Measurements from ENCODE around the gene BIRC2. TPM values are rescaled to one million over a fixed set of nuclear protein-coding genes. Genes with fewer than 3 reads are reported as not detected.

Gene BIRC2
- total RNA-seq, 1 experiment from 2014 or later = 28.2 TPM

DNA sequence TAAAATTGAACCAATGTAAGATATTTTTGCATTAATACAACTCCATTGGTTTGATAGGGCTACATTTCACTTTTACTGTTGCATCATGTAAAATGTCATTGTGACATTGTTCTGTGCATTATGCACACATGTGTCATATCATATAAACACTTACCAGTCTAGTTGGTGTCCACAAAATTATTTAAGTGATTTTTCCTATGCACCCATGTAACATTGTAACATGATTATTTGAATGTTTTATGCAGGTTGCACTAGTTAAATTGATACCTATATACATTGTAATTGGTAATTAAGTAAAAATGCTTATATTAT, 39.3 kb upstream of the BIRC2 start:
- Histone ChIP-seq H3K79me2 (ENCODE audit: insufficient read depth, low read length) (no peaks in the 10 kb centered on the region), H3K4ac (ENCODE audit: low read depth, low read length) (no peak overlapping the region), H2BK15ac (ENCODE audit: low read depth, low read length) (no peak overlapping the region), H3K56ac (ENCODE audit: insufficient read length, low read depth, low read length) (no peak overlapping the region), H4K5ac (ENCODE audit: insufficient read length, low read depth, low read length) (no peak overlapping the region), H4K91ac (ENCODE audit: insufficient read length, low read depth, low read length) (no peak overlapping the region), H3K27ac (ENCODE audit: insufficient read length, low read depth, low read length) (no peak overlapping the region), H4K8ac (replicated peaks; ENCODE audit: insufficient read length, low read depth, low read length) (no peak overlapping the region), H4K20me1 (ENCODE audit: control insufficient read depth, insufficient read depth, insufficient read length) (no peaks in the 10 kb centered on the region), H3K9me3 (ENCODE audit: control insufficient read depth, low read depth, low read length) (peaks cover 2% of the 10 kb centered on the region), H2BK12ac (ENCODE audit: insufficient read length, low read depth, low read length) (no peak overlapping the region), H3K18ac (ENCODE audit: insufficient read length, low read depth, low read length) (no peak overlapping the region), H2BK120ac (ENCODE audit: low read depth, low read length, poor library complexity, severe bottlenecking) (no peak overlapping the region), H2AK5ac (ENCODE audit: insufficient read length, low read length) (no peak overlapping the region), H3K23ac (ENCODE audit: insufficient read length, low read depth, low read length) (no peak overlapping the region), H3T11ph (ENCODE audit: low read length) (no peak overlapping the region), H2BK5ac (ENCODE audit: insufficient read length, low read length) (no peak overlapping the region), H3K23me2 (ENCODE audit: insufficient read length, low read depth, low read length, poor library complexity, severe bottlenecking) (no peaks in the 10 kb centered on the region), H3K9ac (ENCODE audit: extremely low read depth, insufficient read length, low read length) (no peak overlapping the region), H2AFZ (ENCODE audit: low read length) (no peak overlapping the region), H3K27me3 (ENCODE audit: insufficient read depth, low read length) (no peaks in the 10 kb centered on the region), H3K79me1 (ENCODE audit: insufficient read depth, low read depth, low read length, poor library complexity, severe bottlenecking) (no peaks in the 10 kb centered on the region), H3K4me1 (ENCODE audit: insufficient read depth, low read length) (no peaks in the 10 kb centered on the region), H2BK20ac (ENCODE audit: low read depth, low read length, poor library complexity, severe bottlenecking) (no peak overlapping the region), H3K14ac (ENCODE audit: insufficient read depth, low read length) (no peak overlapping the region), H3K4me2 (ENCODE audit: insufficient read depth, insufficient read length, low read length) (no peak overlapping the region)
- no peak overlapping the region for H3K27ac Mint-ChIP-seq
- H3K4me3 Mint-ChIP-seq = no peak overlapping the region
- H3K27me3 Mint-ChIP-seq (ENCODE audit: low read depth) = no peaks in the 10 kb centered on the region
- peaks cover 4 to 6% of the 10 kb centered on the region in 2 experiments; a peak in 2 of 4 replicates for H3K4me1 Mint-ChIP-seq
- H3K9me3 Mint-ChIP-seq = peaks cover 10 to 11% of the 10 kb centered on the region in 2 experiments
- TF ChIP-seq, protein P1, sequence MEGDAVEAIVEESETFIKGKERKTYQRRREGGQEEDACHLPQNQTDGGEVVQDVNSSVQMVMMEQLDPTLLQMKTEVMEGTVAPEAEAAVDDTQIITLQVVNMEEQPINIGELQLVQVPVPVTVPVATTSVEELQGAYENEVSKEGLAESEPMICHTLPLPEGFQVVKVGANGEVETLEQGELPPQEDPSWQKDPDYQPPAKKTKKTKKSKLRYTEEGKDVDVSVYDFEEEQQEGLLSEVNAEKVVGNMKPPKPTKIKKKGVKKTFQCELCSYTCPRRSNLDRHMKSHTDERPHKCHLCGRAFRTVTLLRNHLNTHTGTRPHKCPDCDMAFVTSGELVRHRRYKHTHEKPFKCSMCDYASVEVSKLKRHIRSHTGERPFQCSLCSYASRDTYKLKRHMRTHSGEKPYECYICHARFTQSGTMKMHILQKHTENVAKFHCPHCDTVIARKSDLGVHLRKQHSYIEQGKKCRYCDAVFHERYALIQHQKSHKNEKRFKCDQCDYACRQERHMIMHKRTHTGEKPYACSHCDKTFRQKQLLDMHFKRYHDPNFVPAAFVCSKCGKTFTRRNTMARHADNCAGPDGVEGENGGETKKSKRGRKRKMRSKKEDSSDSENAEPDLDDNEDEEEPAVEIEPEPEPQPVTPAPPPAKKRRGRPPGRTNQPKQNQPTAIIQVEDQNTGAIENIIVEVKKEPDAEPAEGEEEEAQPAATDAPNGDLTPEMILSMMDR (conservative IDR thresholded peaks at IDR 0.05) = no peak
- H3K36me3 Mint-ChIP-seq (ENCODE audit: insufficient read depth in 1 of 3, low read depth in 3 of 3) = peaks cover 3 to 6% (median 4%) of the 10 kb centered on the region in 3 experiments; a peak in 4 of 7 replicates
- DNase-seq = no peak
